Adipocyte (in vitro differentiated cells): Measurements from ENCODE around the gene NCKAP5.

Experiments used
- DNase-seq: peaks from one replicate; pipeline ENCODE4 v3.0.0-alpha.2; 2015; ENCODE audit warnings: low read depth
- H3K27me3 ChIP-seq: replicated peaks from 2 replicates; pipeline ENCODE4 v1.7.0; 2013; ENCODE audit warnings: mild to moderate bottlenecking, low read length, moderate library complexity; ENCODE audit not compliant: control insufficient read depth, insufficient read depth
- H3K36me3 ChIP-seq: 2 replicates; pipeline ENCODE4 v1.7.0; 2013; ENCODE audit warnings: low read length, mild to moderate bottlenecking, moderate library complexity; ENCODE audit not compliant: control insufficient read depth, insufficient read depth, severe bottlenecking
- H3K4me1 ChIP-seq: 2 replicates; pipeline ENCODE4 v1.7.0; 2013; ENCODE audit warnings: mild to moderate bottlenecking, low read length, moderate library complexity; ENCODE audit not compliant: control insufficient read depth, insufficient read depth
- H3K4me3 ChIP-seq: 2 replicates; pipeline ENCODE4 v1.7.0; 2013; ENCODE audit warnings: mild to moderate bottlenecking, low read length, moderate library complexity
- H3K9ac ChIP-seq: 2 replicates; pipeline ENCODE4 v1.7.0; 2013; ENCODE audit warnings: mild to moderate bottlenecking, low read length, moderate library complexity
- H3K9me3 ChIP-seq: 2 replicates; pipeline ENCODE4 v1.7.0; 2013; ENCODE audit warnings: mild to moderate bottlenecking, low read length, moderate library complexity; ENCODE audit not compliant: control insufficient read depth

Gene NCKAP5

GRCh38 chr2:133063775-133064174 lies 504.5 kb downstream of the NCKAP5 start:
- H3K9ac ChIP-seq: no peak overlapping the region
- H3K9me3 ChIP-seq: no peaks in the 10 kb centered on the region

GRCh38 chr2:133062931-133063665 lies 505.2 kb downstream of the NCKAP5 start:
- Histone ChIP-seq H3K9me3 (no peaks in the 10 kb centered on the region), H3K9ac (no peak overlapping the region), H3K4me3 (no peak overlapping the region), H3K27me3 (no peaks in the 10 kb centered on the region), H3K36me3 (no peaks in the 10 kb centered on the region), H3K4me1 (no peaks in the 10 kb centered on the region)
- no peak for DNase-seq

More at GRCh38 chr2:133063775-133064174, 504.5 kb downstream of the NCKAP5 start:
- no peaks in the 10 kb centered on the region for H3K27me3 ChIP-seq
- no peaks in the 10 kb centered on the region for H3K36me3 ChIP-seq
- no peak overlapping the region for H3K4me3 ChIP-seq
- H3K4me1 ChIP-seq: no peaks in the 10 kb centered on the region
- DNase-seq: peak; percentile 34

- Histone ChIP-seq H3K4me1 (no peaks in the 10 kb centered on the region), H3K9ac (no peak overlapping the region), H3K9me3 (no peaks in the 10 kb centered on the region), H3K4me3 (no peak overlapping the region), H3K27me3 (no peaks in the 10 kb centered on the region), H3K36me3 (no peaks in the 10 kb centered on the region)
- no peak for DNase-seq
Observed at GRCh38 chr2:133061874-133062593, 506.2 kb downstream of the NCKAP5 start.

GRCh38 chr2:133054297-133054696 lies 514.0 kb downstream of the NCKAP5 start:
- Histone ChIP-seq H3K4me3 (no peak overlapping the region), H3K27me3 (no peaks in the 10 kb centered on the region), H3K9ac (no peak overlapping the region), H3K9me3 (no peaks in the 10 kb centered on the region), H3K4me1 (no peaks in the 10 kb centered on the region), H3K36me3 (no peaks in the 10 kb centered on the region)
- peak; percentile 28 for DNase-seq

GRCh38 chr2:133053541-133053940 lies 514.7 kb downstream of the NCKAP5 start:
- Histone ChIP-seq H3K27me3 (no peaks in the 10 kb centered on the region), H3K9me3 (no peaks in the 10 kb centered on the region), H3K4me3 (no peak overlapping the region), H3K4me1 (no peaks in the 10 kb centered on the region), H3K36me3 (no peaks in the 10 kb centered on the region), H3K9ac (no peak overlapping the region)
- DNase-seq: peak; percentile 6

- H3K4me3 ChIP-seq: no peak overlapping the region
- no peaks in the 10 kb centered on the region for H3K9me3 ChIP-seq
- H3K27me3 ChIP-seq: no peaks in the 10 kb centered on the region
- peaks cover 2% of the 10 kb centered on the region for H3K4me1 ChIP-seq
- DNase-seq: no peak
- H3K9ac ChIP-seq: no peak overlapping the region
- no peaks in the 10 kb centered on the region for H3K36me3 ChIP-seq
Observed at GRCh38 chr2:133045787-133046186, 522.5 kb downstream of the NCKAP5 start.

GRCh38 chr2:133044556-133044955 lies 523.7 kb downstream of the NCKAP5 start:
- no peak overlapping the region for H3K9ac ChIP-seq
- H3K4me1 ChIP-seq: peaks cover 2% of the 10 kb centered on the region
- H3K4me3 ChIP-seq: no peak overlapping the region
- no peak for DNase-seq
- no peaks in the 10 kb centered on the region for H3K27me3 ChIP-seq
- no peaks in the 10 kb centered on the region for H3K36me3 ChIP-seq
- H3K9me3 ChIP-seq: no peaks in the 10 kb centered on the region

- Histone ChIP-seq H3K9me3 (peaks cover 6% of the 10 kb centered on the region), H3K9ac (no peak overlapping the region), H3K27me3 (no peaks in the 10 kb centered on the region), H3K4me1 (peaks cover 2% of the 10 kb centered on the region), H3K4me3 (no peak overlapping the region), H3K36me3 (no peaks in the 10 kb centered on the region)
- no peak for DNase-seq
Observed at GRCh38 chr2:133040170-133040569, 528.1 kb downstream of the NCKAP5 start.

GRCh38 chr2:133039531-133039930 lies 528.7 kb downstream of the NCKAP5 start:
- H3K4me1 ChIP-seq: no peaks in the 10 kb centered on the region
- H3K27me3 ChIP-seq: no peaks in the 10 kb centered on the region
- no peak overlapping the region for H3K4me3 ChIP-seq
- no peak for DNase-seq
- H3K9me3 ChIP-seq: peaks cover 6% of the 10 kb centered on the region
- no peaks in the 10 kb centered on the region for H3K36me3 ChIP-seq
- no peak overlapping the region for H3K9ac ChIP-seq

- H3K27me3 ChIP-seq: no peaks in the 10 kb centered on the region
- H3K9ac ChIP-seq: no peak overlapping the region
- no peak overlapping the region for H3K4me3 ChIP-seq
- no peaks in the 10 kb centered on the region for H3K4me1 ChIP-seq
- no peaks in the 10 kb centered on the region for H3K9me3 ChIP-seq
- DNase-seq: no peak
- no peaks in the 10 kb centered on the region for H3K36me3 ChIP-seq
Observed at GRCh38 chr2:133026536-133027177, 541.6 kb downstream of the NCKAP5 start.

- H3K27me3 ChIP-seq: no peaks in the 10 kb centered on the region
- no peaks in the 10 kb centered on the region for H3K9me3 ChIP-seq
- DNase-seq: no peak
- H3K4me3 ChIP-seq: no peak overlapping the region
- no peak overlapping the region for H3K9ac ChIP-seq
- H3K4me1 ChIP-seq: no peaks in the 10 kb centered on the region
- no peaks in the 10 kb centered on the region for H3K36me3 ChIP-seq
Observed at GRCh38 chr2:133025004-133025403, 543.3 kb downstream of the NCKAP5 start.
